VCaP (cell line): Measurements from ENCODE around the gene ASAP2.
"Not testable (repeated sequence)": the region's sequence is repeated elsewhere in the genome, so short reads cannot be mapped to it uniquely, and the experiment has no call there.

Source experiments
- H3K27ac ChIP-seq: fragments of 450-650 bp; 2 replicates; pipeline ENCODE4 v1.5.1; 2017
- CTCF ChIP-seq: fragments of 450-650 bp; conservative IDR thresholded peaks from 2 replicates; pipeline ENCODE4 v1.5.1; 2017; ENCODE audit warnings: mild to moderate bottlenecking, moderate library complexity

Gene ASAP2

GRCh38 chr2:9391961-9392720 lies 185.5 kb downstream of the ASAP2 start:
- H3K27ac ChIP-seq: no peak overlapping the region
- no peak for TF ChIP-seq CTCF

GRCh38 chr2:9392898-9393765 lies 186.5 kb downstream of the ASAP2 start:
- H3K27ac ChIP-seq: no peak overlapping the region
- no peak for TF ChIP-seq CTCF

DNA sequence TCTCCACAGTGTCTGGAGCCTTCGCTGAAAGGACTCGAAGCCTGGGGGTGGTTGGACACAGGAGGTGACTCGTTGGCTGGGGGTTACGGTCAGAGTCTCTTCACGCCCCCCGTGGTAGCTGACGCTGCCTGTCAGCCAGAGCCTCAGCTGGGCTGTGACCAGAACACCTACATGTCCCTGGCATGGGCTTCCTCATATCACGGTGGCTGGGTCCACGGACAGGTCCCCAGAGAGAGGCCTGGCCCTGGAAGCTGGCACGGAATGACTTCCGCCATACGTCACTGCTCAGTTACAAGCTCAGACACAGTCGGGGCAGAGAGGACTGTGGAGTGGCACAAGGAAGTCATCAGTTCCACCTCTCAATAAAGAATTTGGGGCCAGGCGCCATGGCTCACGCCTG lies 188.2 kb downstream of the ASAP2 start:
- TF ChIP-seq CTCF: no peak
- H3K27ac ChIP-seq: no peak overlapping the region

- TF ChIP-seq CTCF: no peak
These were observed 190.6 kb downstream of the ASAP2 start for GRCh38 chr2:9397201-9397600.

DNA sequence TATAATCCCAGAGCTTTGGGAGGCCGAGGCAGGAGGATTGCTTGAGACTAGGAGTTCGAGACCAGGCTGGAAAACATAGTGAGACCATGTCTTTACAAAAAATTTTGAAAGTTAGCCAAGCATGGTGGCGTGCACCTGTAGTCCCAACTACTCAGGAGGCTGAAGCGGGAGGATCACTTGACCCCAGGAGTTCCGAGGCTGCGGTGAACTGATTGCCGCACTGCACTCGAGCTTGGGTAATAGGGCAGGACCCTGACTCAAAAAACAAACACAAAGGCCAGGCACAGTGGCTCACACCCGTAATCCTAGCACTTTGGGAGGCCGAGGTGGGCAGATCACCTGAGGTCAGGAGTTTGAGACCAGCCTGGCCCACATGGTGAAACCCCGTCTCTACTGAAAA lies 191.6 kb downstream of the ASAP2 start:
- not testable (repeated sequence) for H3K27ac ChIP-seq

More at GRCh38 chr2:9397201-9397600, 190.6 kb downstream of the ASAP2 start:
- no peak overlapping the region for H3K27ac ChIP-seq

DNA sequence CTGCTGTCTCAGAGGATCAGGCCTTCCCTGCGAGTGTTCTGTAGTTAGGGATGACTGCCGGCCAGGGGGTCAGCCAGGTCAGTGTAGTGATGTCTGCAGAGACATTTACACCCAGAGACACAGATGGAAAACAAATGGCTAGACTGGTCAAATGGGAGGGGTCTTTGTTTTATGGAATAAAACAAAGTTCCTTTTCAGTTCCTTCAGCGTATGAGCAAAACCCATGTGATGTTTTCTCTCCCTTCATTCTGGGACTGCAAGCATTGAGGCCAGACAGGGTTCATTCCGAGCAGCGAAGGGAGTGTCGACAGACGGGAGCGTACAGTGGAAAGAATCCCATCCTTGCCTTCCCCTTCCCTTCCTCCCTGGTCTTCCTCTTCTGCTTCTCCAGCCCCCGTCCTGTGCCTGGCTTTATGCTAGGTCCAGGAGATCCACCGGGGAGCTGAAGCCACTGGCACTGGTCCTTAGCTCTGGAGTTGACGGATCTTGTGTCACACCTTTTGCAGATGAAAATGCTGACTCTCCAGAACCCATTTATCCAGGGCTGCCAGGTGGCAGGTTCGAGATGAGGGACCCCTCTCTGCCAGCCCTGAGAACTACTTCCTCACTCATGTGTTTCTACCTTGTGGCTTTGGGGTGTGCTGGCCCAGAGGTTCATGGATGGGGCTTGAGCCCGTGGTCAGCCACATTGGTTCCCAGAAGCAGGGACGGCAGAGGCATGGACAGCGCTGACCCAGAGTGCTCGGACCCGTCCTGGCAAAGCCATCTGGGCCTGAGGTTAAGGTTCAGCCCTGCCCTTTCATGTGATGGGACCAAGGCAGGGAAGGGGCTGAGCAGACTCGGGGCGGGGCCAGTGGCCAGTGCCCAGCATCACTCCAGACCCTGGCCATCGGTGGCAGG lies 192.5 kb downstream of the ASAP2 start:
- TF ChIP-seq CTCF: no peak
- H3K27ac ChIP-seq: no peak overlapping the region

GRCh38 chr2:9400268-9401058 lies 193.9 kb downstream of the ASAP2 start:
- no peak overlapping the region for H3K27ac ChIP-seq
- no peak for TF ChIP-seq CTCF
